D721Med (cell line): ENCODE data around the gene SELENOS.

ENCODE experiments used
- DNase-seq: peaks from one replicate; pipeline ENCODE4 v3.0.0; 2011; ENCODE audit warnings: low spot score; ENCODE audit not compliant: insufficient read length
- FAIRE-seq: peaks from 2 replicates; lab custom pipeline; 2011; peaks lifted over from hg19 to GRCh38; lab: Jason Lieb, UNC
- CTCF ChIP-seq: IDR thresholded peaks from 2 replicates; pipeline ENCODE4 v1.5.1; 2012; ENCODE audit warnings: mild to moderate bottlenecking, control low read depth; ENCODE audit not compliant: insufficient read depth; ENCODE audit errors: missing control alignments

Gene SELENOS

GRCh38 chr15:101242160-101242998 is 34.9 kb downstream of the SELENOS start:
- no peak for TF ChIP-seq CTCF
- no peak for DNase-seq
- no peak for FAIRE-seq

- no peak for DNase-seq
- TF ChIP-seq CTCF, result no peak
- FAIRE-seq, result no peak
Measured at GRCh38 chr15:101240358-101240757, 36.9 kb downstream of the SELENOS start.

GRCh38 chr15:101239724-101240136 is 37.6 kb downstream of the SELENOS start:
- DNase-seq, result no peak
- FAIRE-seq, result no peak
- TF ChIP-seq CTCF, result no peak

GRCh38 chr15:101237251-101237650 is 40.0 kb downstream of the SELENOS start:
- DNase-seq (no peak), FAIRE-seq (no peak)
- no peak for TF ChIP-seq CTCF

- no peak for TF ChIP-seq CTCF
- FAIRE-seq (no peak), DNase-seq (no peak)
Measured at GRCh38 chr15:101233651-101234280, 43.5 kb downstream of the SELENOS start.

GRCh38 chr15:101232677-101233076 is 44.6 kb downstream of the SELENOS start:
- no peak for FAIRE-seq
- DNase-seq, result no peak
- TF ChIP-seq CTCF, result no peak

GRCh38 chr15:101228313-101228712 is 49.0 kb downstream of the SELENOS start:
- no peak for FAIRE-seq

More at GRCh38 chr15:101228313-101228712, 49.0 kb downstream of the SELENOS start:
- no peak for TF ChIP-seq CTCF
- no peak for DNase-seq
